Umbilical cord (tissue), 2 donors: Measurements from ENCODE around the gene MST1. TPM values are rescaled to one million over a fixed set of nuclear protein-coding genes. Genes with fewer than 3 reads are reported as not detected.
A peak's percentile ranks its signal among the peaks of the same experiment; 100 is the strongest.

Source experiments
- DNase-seq: peaks from one replicate; pipeline ENCODE4 v3.0.0-alpha.2; 2015; ENCODE audit warnings: low spot score
- total RNA-seq: library from RNA; depleted of rRNA; stranded (reverse); fragments of >200 nt; gene quantifications from one replicate; pipeline ENCODE4 v1.2.3, GENCODE V29; 2014; ENCODE audit warnings: low replicate concordance; ENCODE audit not compliant: insufficient read depth

Gene MST1
- total RNA-seq, 1 donor from 2014 or later: 2.2 TPM

- DNase-seq: peak; percentile 80
Measured at GRCh38 chr3:49638445-49638844, 50.8 kb downstream of the MST1 start.

GRCh38 chr3:49636883-49637609 is 52.2 kb downstream of the MST1 start:
- DNase-seq: no peak

- no peak for DNase-seq
Measured at GRCh38 chr3:49634736-49635135, 54.5 kb downstream of the MST1 start.

Other genes starting within 250 kb of the MST1 start
- 23.6 TPM for gene DAG1, start 219.2 kb downstream of the MST1 start, total RNA-seq
- gene BSN, start 135.0 kb downstream of the MST1 start, total RNA-seq: 0.96 TPM
- 66.7 TPM for gene APEH, start 15.1 kb downstream of the MST1 start, total RNA-seq
- gene RNF123, start 83 bp upstream of the MST1 start, total RNA-seq: 13.7 TPM
- 2.4 TPM for gene AMIGO3, start 30.2 kb upstream of the MST1 start, total RNA-seq
- gene GMPPB, start 34.5 kb upstream of the MST1 start, total RNA-seq: 20.9 TPM
- 25.8 TPM for gene IP6K1, start 97.1 kb upstream of the MST1 start, total RNA-seq
- not detected for gene CDHR4, start 110.4 kb upstream of the MST1 start, total RNA-seq
- gene INKA1, start 113.8 kb upstream of the MST1 start, total RNA-seq: 7.7 TPM
- gene UBA7, start 124.5 kb upstream of the MST1 start, total RNA-seq: 40.9 TPM
- gene TRAIP, start 167.1 kb upstream of the MST1 start, total RNA-seq: not detected
- gene CAMKV, start 180.4 kb upstream of the MST1 start, total RNA-seq: 0.72 TPM
- 14.4 TPM for gene MST1R, start 214.4 kb upstream of the MST1 start, total RNA-seq
- gene MON1A, start 240.3 kb upstream of the MST1 start, total RNA-seq: 4.6 TPM